Kidney epithelial cell (primary cell): ENCODE results near the gene ABCC3. TPM values are rescaled to one million over a fixed set of nuclear protein-coding genes. Genes with fewer than 3 reads are reported as not detected.

Experiments
- DNase-seq: peaks from one replicate; pipeline ENCODE4 v3.0.0-alpha.2; 2010; ENCODE audit warnings: low read depth
- H3K27me3 ChIP-seq: 2 replicates; pipeline ENCODE4 v1.6.0; 2011; ENCODE audit warnings: low read length; ENCODE audit not compliant: control insufficient read depth, insufficient read depth
- H3K36me3 ChIP-seq: 2 replicates; pipeline ENCODE4 v1.5.1; 2011; ENCODE audit warnings: low read length; ENCODE audit not compliant: control insufficient read depth, insufficient read depth
- H3K4me3 ChIP-seq: 2 replicates; pipeline ENCODE4 v1.5.1; 2011; ENCODE audit warnings: low read depth, mild to moderate bottlenecking, control low read depth, low read length
- CTCF ChIP-seq: IDR thresholded peaks from 2 replicates; pipeline ENCODE4 v1.5.1; 2011; ENCODE audit warnings: mild to moderate bottlenecking, moderate library complexity, low read length, control low read depth, inconsistent platforms; ENCODE audit not compliant: insufficient read depth, poor library complexity, severe bottlenecking
- total RNA-seq: library from RNA; depleted of rRNA; stranded (reverse); fragments of >200 nt; gene quantifications from 2 replicates; pipeline ENCODE4 v1.2.3, GENCODE V29; 2015

Gene ABCC3
- total RNA-seq, 1 donor from 2014 or later = 1.3 TPM

- no peak overlapping the region for H3K4me3 ChIP-seq
- no peaks in the 10 kb centered on the region for H3K36me3 ChIP-seq
- H3K27me3 ChIP-seq = no peaks in the 10 kb centered on the region
- TF ChIP-seq CTCF = no peak
- DNase-seq = no peak
These were observed 52.8 kb downstream of the ABCC3 start for GRCh38 chr17:50687200-50688066.

- no peaks in the 10 kb centered on the region for H3K36me3 ChIP-seq
These were observed 53.6 kb downstream of the ABCC3 start for GRCh38 chr17:50688245-50688644.

GRCh38 chr17:50689251-50689650, 54.6 kb downstream of the ABCC3 start:
- H3K4me3 ChIP-seq = no peak overlapping the region
- H3K27me3 ChIP-seq = no peaks in the 10 kb centered on the region
- no peak for DNase-seq
- H3K36me3 ChIP-seq = no peaks in the 10 kb centered on the region
- no peak for TF ChIP-seq CTCF

More at GRCh38 chr17:50688245-50688644, 53.6 kb downstream of the ABCC3 start:
- no peak overlapping the region for H3K4me3 ChIP-seq
- no peak for TF ChIP-seq CTCF
- H3K27me3 ChIP-seq = no peaks in the 10 kb centered on the region
- no peak for DNase-seq

GRCh38 chr17:50689956-50690886, 55.5 kb downstream of the ABCC3 start:
- H3K4me3 ChIP-seq = no peak overlapping the region
- no peaks in the 10 kb centered on the region for H3K36me3 ChIP-seq
- no peak for DNase-seq
- no peaks in the 10 kb centered on the region for H3K27me3 ChIP-seq
- TF ChIP-seq CTCF = no peak

- DNase-seq = no peak
These were observed 56.3 kb downstream of the ABCC3 start for GRCh38 chr17:50690887-50691549.

More at GRCh38 chr17:50690887-50691549, 56.3 kb downstream of the ABCC3 start:
- Histone ChIP-seq H3K27me3 (no peaks in the 10 kb centered on the region), H3K4me3 (no peak overlapping the region), H3K36me3 (peaks cover 4% of the 10 kb centered on the region)
- TF ChIP-seq CTCF = no peak
